ENCODE measurements around the gene TFCP2. TPM values are rescaled to one million over a fixed set of nuclear protein-coding genes. Genes with fewer than 3 reads are reported as not detected.

Gene TFCP2
- total RNA-seq, 2 experiments from 2014 or later, result 9.4 to 11.7 TPM

DNA sequence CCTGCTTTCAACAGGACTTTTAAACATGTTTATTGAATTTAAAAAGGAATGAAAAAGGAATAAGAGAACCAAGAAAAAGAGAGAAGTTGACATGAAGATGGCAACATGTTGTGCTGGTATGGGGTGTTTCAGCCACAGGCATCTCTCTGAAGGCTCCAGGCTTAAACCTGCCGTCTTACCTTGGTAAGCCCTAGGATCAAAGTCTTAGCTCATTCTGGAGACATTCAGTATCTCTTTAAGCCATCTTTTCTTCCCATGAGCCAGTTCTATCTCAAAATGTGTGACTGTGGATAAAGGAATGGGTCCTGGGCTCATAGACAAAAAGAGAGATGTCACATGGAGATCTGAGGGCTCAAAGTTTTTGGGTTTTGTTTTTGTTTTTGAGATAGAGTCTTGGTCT lies 1.6 kb upstream of the TFCP2 start:
- Mint-ChIP-seq H3K4me1 (ENCODE audit: low read depth) (peaks cover 15% of the 10 kb centered on the region), H3K36me3 (ENCODE audit: low read depth) (no peaks in the 10 kb centered on the region), H3K27me3 (no peaks in the 10 kb centered on the region), H3K9me3 (no peaks in the 10 kb centered on the region), H3K27ac (no peak overlapping the region), H3K4me3 (peak overlapping the region; percentile 87)
- ChIA-PET CTCF (interaction anchor here (1.3 kb wide), 1 partner anchor 44 kb away, joined by 7 read pairs; the partner anchor contains the start of gene POU6F1), POLR2A (no interaction called here)
- DNase-seq (no peak), ATAC-seq (ENCODE audit: poor library complexity) (no peak)
- intact Hi-C loops (cut with DNase I, micrococcal nuclease), result loop anchor here in 1 of 2 experiments (5.0 kb wide), 1 partner anchor 43 kb away; the partner anchor contains the start of gene POU6F1
- Histone ChIP-seq H3K27me3 (ENCODE audit: control insufficient read depth in 1 of 2, insufficient read depth in 2 of 2, low read length in 2 of 2) (no peaks in the 10 kb centered on the region), H3K4me3 (ENCODE audit: low read length) (no peak overlapping the region), H3K9me3 (ENCODE audit: control insufficient read depth in 1 of 2, insufficient read depth in 1 of 2, low read length in 2 of 2) (no peaks in the 10 kb centered on the region), H3K4me1 (ENCODE audit: insufficient read depth, low read length) (peaks cover 27% of the 10 kb centered on the region), H3K36me3 (ENCODE audit: insufficient read depth, low read length) (no peaks in the 10 kb centered on the region), H3K27ac (ENCODE audit: low read depth in 1 of 2, low read length in 2 of 2) (no peak overlapping the region)
- TF ChIP-seq, protein P1, sequence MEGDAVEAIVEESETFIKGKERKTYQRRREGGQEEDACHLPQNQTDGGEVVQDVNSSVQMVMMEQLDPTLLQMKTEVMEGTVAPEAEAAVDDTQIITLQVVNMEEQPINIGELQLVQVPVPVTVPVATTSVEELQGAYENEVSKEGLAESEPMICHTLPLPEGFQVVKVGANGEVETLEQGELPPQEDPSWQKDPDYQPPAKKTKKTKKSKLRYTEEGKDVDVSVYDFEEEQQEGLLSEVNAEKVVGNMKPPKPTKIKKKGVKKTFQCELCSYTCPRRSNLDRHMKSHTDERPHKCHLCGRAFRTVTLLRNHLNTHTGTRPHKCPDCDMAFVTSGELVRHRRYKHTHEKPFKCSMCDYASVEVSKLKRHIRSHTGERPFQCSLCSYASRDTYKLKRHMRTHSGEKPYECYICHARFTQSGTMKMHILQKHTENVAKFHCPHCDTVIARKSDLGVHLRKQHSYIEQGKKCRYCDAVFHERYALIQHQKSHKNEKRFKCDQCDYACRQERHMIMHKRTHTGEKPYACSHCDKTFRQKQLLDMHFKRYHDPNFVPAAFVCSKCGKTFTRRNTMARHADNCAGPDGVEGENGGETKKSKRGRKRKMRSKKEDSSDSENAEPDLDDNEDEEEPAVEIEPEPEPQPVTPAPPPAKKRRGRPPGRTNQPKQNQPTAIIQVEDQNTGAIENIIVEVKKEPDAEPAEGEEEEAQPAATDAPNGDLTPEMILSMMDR (IDR thresholded peaks at IDR 0.05), result no peak

DNA sequence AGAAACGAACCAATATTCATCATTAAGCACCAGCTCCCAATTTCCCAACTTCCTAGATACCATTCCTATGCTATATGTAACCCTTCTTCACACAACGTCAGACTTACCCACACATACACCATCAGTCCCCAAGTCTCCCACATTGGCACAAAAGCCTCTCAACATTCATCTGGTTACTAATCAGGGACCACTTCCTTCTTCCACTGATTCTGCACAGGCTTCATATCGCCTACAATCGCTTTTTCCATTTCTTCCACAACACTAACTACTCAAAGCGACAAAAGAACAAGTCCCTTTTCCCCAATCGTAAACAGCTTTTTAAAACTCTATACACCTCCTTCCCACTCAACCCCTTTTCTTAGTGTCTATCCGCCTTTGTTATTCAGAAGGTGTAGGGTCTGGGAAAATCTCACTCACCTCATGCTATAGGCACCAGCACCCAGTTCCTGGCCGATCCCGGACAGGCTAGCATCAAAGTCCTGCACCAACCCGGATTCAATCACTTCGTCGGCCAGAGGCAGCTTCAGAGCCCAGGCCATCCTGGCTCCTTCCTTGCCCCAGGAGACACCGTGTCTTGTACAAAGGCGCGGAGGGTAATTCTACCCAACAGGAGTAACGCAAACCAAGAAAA lies 936 bp downstream of the TFCP2 start:
- H3K4me1 Mint-ChIP-seq (ENCODE audit: low read depth), result peaks cover 24% of the 10 kb centered on the region
- DNase-seq, result peak in 3 of 14 experiments; percentile 6 to 21 (median 15)
- POLR2A ChIA-PET, result interaction anchor here (0.6 to 1.8 kb wide), 4 partner anchors 46 to 276 kb away, joined by 3 to 15 read pairs (median 4); partner anchors contain the start of genes DAZAP2 and POU6F1

DNA sequence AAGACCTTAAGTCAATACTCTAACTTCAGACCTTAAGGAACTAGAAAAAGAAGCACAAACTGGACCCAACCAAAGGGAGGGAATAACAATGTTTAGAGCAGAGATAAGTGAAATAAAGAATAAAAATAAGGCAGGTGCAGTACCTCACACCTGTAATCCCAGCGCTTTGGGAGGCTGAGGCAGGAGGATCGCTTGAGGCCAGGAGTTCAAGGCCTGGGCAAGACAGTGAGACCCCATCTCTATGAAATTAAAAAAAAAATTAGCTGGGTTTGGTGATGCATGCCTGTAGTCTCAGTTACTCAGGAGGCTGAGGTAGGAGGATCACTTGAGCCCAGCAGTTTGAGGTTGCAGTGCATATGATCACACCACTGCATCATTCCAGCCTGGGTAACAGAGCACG lies 9.1 kb downstream of the TFCP2 start:
- intact Hi-C loops (cut with DNase I, micrococcal nuclease), result no loop called here
- no peaks in the 10 kb centered on the region for H3K9me3 Mint-ChIP-seq
- ChIA-PET POLR2A (no interaction called here), CTCF (no interaction called here)
- H3K36me3 ChIP-seq (ENCODE audit: insufficient read depth, low read length), result peaks cover 11% of the 10 kb centered on the region
- H3K36me3 Mint-ChIP-seq (ENCODE audit: low read depth), result peaks cover 17% of the 10 kb centered on the region
- peaks cover 45% of the 10 kb centered on the region for H3K4me1 Mint-ChIP-seq (ENCODE audit: low read depth)
- no peak for ATAC-seq (ENCODE audit: poor library complexity)
- no peaks in the 10 kb centered on the region for H3K27me3 Mint-ChIP-seq
- no peaks in the 10 kb centered on the region for H3K9me3 ChIP-seq (ENCODE audit: control insufficient read depth in 1 of 2, insufficient read depth in 1 of 2, low read length in 2 of 2)
- H3K4me3 Mint-ChIP-seq, result no peak overlapping the region
- no peak overlapping the region for H3K27ac ChIP-seq (ENCODE audit: low read depth in 1 of 2, low read length in 2 of 2)
- peaks cover 13% of the 10 kb centered on the region for H3K4me1 ChIP-seq (ENCODE audit: insufficient read depth, low read length)
- DNase-seq, result no peak
- TF ChIP-seq, protein P1 (IDR thresholded peaks at IDR 0.05), result no peak
- no peaks in the 10 kb centered on the region for H3K27me3 ChIP-seq (ENCODE audit: control insufficient read depth in 1 of 2, insufficient read depth in 2 of 2, low read length in 2 of 2)
- no peak overlapping the region for H3K27ac Mint-ChIP-seq
- H3K4me3 ChIP-seq (ENCODE audit: low read length), result no peak overlapping the region

More for the DNA sequence above, 936 bp downstream of the TFCP2 start:
- TF ChIP-seq, protein P1 (IDR thresholded peaks at IDR 0.05), result no peak
- Histone ChIP-seq H3K9me3 (ENCODE audit: control insufficient read depth in 1 of 2, insufficient read depth in 1 of 2, low read length in 2 of 2) (no peaks in the 10 kb centered on the region), H3K27ac (ENCODE audit: low read depth in 1 of 2, low read length in 2 of 2) (peak overlapping the region; percentile 91 to 96), H3K36me3 (ENCODE audit: insufficient read depth, low read length) (peaks cover 3% of the 10 kb centered on the region), H3K4me1 (ENCODE audit: insufficient read depth, low read length) (peaks cover 34% of the 10 kb centered on the region), H3K27me3 (ENCODE audit: control insufficient read depth in 1 of 2, insufficient read depth in 2 of 2, low read length in 2 of 2) (no peaks in the 10 kb centered on the region), H3K4me3 (ENCODE audit: low read length) (peak overlapping the region; percentile 91)
- H3K36me3 Mint-ChIP-seq (ENCODE audit: low read depth), result no peaks in the 10 kb centered on the region
- ATAC-seq (ENCODE audit: poor library complexity), result no peak
- H3K9me3 Mint-ChIP-seq, result no peaks in the 10 kb centered on the region
- H3K4me3 Mint-ChIP-seq, result no peak overlapping the region
- no peaks in the 10 kb centered on the region for H3K27me3 Mint-ChIP-seq
- intact Hi-C loops (cut with DNase I, micrococcal nuclease), result loop anchor here (2.0 to 5.0 kb wide), 4 partner anchors 45 to 89 kb away; partner anchors contain the start of genes DAZAP2 (in 2 of the 2), CSRNP2 (in 1 of the 2) and POU6F1 (in 1 of the 2)
- CTCF ChIA-PET, result interaction anchor here (1.5 kb wide), 1 partner anchor 45 kb away, joined by 3 read pairs; the partner anchor contains the start of gene POU6F1
- no peak overlapping the region for H3K27ac Mint-ChIP-seq
